HepG2 (cell line): ENCODE results near the gene ZNF341. TPM values are rescaled to one million over a fixed set of nuclear protein-coding genes. Genes with fewer than 3 reads are reported as not detected.

ENCODE experiments used
- ATF5 ChIP-seq: sonication (generic); formaldehyde crosslinking; IDR thresholded peaks from 2 replicates; pipeline ENCODE4 v1.4.0; 2020; ENCODE audit warnings: mild to moderate bottlenecking, low read depth, missing genetic modification reagents
- CEBPB ChIP-seq: IDR thresholded peaks from 2 replicates; pipeline ENCODE4 v1.6.1; 2011; ENCODE audit warnings: low read depth, low read length, improper control_type of control experiment, borderline replicate concordance
- ETV5 ChIP-seq: IDR thresholded peaks from 2 replicates; pipeline ENCODE4 v1.6.1; 2018; ENCODE audit warnings: missing biosample characterization, missing genetic modification reagents, inconsistent platforms, borderline replicate concordance
- IKZF4 ChIP-seq: sonication (generic); formaldehyde crosslinking; IDR thresholded peaks from 2 replicates; pipeline ENCODE4 v1.5.1; 2020; ENCODE audit warnings: borderline replicate concordance, mild to moderate bottlenecking, low read depth, missing genetic modification reagents; ENCODE audit errors: not compliant biosample characterization
- KDM4B ChIP-seq: sonication (generic); formaldehyde crosslinking; IDR thresholded peaks from 2 replicates; pipeline ENCODE4 v1.4.0; 2020; ENCODE audit warnings: missing genetic modification reagents
- MAFG ChIP-seq: sonication (generic); formaldehyde crosslinking; IDR thresholded peaks from 2 replicates; pipeline ENCODE4 v1.5.1; 2020; ENCODE audit warnings: mild to moderate bottlenecking, missing genetic modification reagents
- MXD4 ChIP-seq: IDR thresholded peaks from 2 replicates; pipeline ENCODE4 v1.6.1; 2016; ENCODE audit warnings: mild to moderate bottlenecking, missing biosample characterization, missing genetic modification reagents
- PHB2 ChIP-seq: fragments of 450-650 bp; IDR thresholded peaks from 2 replicates; pipeline ENCODE4 v1.6.1; 2018; ENCODE audit not compliant: partially characterized antibody
- ZFP1 ChIP-seq: IDR thresholded peaks from 2 replicates; pipeline ENCODE4 v1.6.1; 2016
- ZNF121 ChIP-seq: sonication (generic); formaldehyde crosslinking; IDR thresholded peaks from 2 replicates; pipeline ENCODE4 v1.5.0; 2020; ENCODE audit warnings: mild to moderate bottlenecking, missing genetic modification reagents
- ZNF672 ChIP-seq: sonication (generic); formaldehyde crosslinking; IDR thresholded peaks from 2 replicates; pipeline ENCODE4 v1.8.1; 2022; ENCODE audit warnings: missing genetic modification reagents
- ZNF883 ChIP-seq: sonication (generic); formaldehyde crosslinking; IDR thresholded peaks from 2 replicates; pipeline ENCODE4 v1.5.1; 2020; ENCODE audit warnings: mild to moderate bottlenecking, missing genetic modification reagents; ENCODE audit errors: not compliant biosample characterization
- polyA plus RNA-seq, 8 experiments: library from polyadenylated mRNA; depleted of rRNA in 3 of 8; stranded (reverse) in 7 of 8; unstranded in 1 of 8; fragments of >200 nt; fragmentation: Illumina TruSeq in 4 of 8; extraction: Trizol in 4 of 8; gene quantifications; 2 replicates each; pipeline versions ENCODE4 v1.2.1 to v1.2.3, GENCODE V29; 2011 to 2016; ENCODE audit warnings: low read depth in 4 of 8, missing spikeins in 1 of 8, mixed read lengths in 1 of 8; ENCODE audit not compliant: insufficient read depth in 1 of 8
- total RNA-seq, 5 experiments: library from RNA; depleted of rRNA; stranded (reverse); fragments of >200 nt; fragmentation: Illumina TruSeq; extraction: Trizol; gene quantifications; 2 replicates each; pipeline ENCODE4 v1.2.3, GENCODE V29; 2016; ENCODE audit warnings: low read depth in 1 of 5
- TF ChIP-seq, protein P1 (sequence below): IDR thresholded peaks from 2 replicates; pipeline ENCODE4 v1.6.1; 2016; ENCODE audit warnings: mild to moderate bottlenecking, missing biosample characterization, missing genetic modification reagents
- TF ChIP-seq, protein P2 (sequence below): sonication (generic); formaldehyde crosslinking; IDR thresholded peaks from 2 replicates; pipeline ENCODE4 v1.8.0; 2022; ENCODE audit warnings: mild to moderate bottlenecking, missing genetic modification reagents

The ZNF341 gene
- total and polyA plus RNA-seq, 2 of the 13 experiments (the other 11 are each of a cell fraction or from before 2014, with no cell fraction given): 1.1 to 2.2 TPM

DNA sequence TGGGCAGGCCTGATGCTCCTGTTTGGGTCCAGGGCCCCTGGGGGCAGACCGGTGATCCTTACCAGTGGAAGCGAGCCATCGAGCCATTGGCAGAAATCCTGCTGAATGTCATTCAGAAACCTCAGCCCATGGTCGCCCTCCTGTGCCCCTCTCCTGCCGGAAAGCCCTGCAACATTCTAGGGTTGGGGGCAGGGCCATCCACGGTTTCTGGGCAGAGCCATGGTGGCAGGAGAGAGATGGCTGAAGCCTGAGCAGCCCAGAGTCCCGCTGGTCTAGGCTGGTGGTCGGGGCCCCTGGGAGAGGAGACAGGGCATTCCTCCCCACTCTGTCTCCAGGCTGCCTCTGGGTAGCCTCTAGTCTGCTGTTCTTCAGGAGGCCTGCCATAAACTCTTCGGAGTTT lies 59.7 kb downstream of the ZNF341 start (continued):
- TF ChIP-seq MAFG (CRISPR knock-in tag): 0 out of 2 replicates have a peak, but pooled peaks have one; percentile 3
- no peak for TF ChIP-seq PHB2
- peak; percentile 16 for TF ChIP-seq ZNF883 (CRISPR knock-in tag)
- TF ChIP-seq ZNF672 (CRISPR knock-in tag): no peak
- TF ChIP-seq ZFP1 (CRISPR knock-in tag): no peak
- TF ChIP-seq ETV5: no peak
- TF ChIP-seq ZNF121: no peak
- no peak for TF ChIP-seq IKZF4
- TF ChIP-seq ATF5 (CRISPR knock-in tag): 0 out of 2 replicates have a peak, but pooled peaks have one; percentile 19
- TF ChIP-seq MXD4 (CRISPR knock-in tag): no peak
- no peak for TF ChIP-seq KDM4B (CRISPR knock-in tag)
- TF ChIP-seq CEBPB: no peak
- TF ChIP-seq, protein P1, sequence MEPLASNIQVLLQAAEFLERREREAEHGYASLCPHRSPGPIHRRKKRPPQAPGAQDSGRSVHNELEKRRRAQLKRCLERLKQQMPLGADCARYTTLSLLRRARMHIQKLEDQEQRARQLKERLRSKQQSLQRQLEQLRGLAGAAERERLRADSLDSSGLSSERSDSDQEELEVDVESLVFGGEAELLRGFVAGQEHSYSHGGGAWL (CRISPR knock-in tag): peak; percentile 8; the same call in 1 of the 2 replicates
- TF ChIP-seq, protein P2, sequence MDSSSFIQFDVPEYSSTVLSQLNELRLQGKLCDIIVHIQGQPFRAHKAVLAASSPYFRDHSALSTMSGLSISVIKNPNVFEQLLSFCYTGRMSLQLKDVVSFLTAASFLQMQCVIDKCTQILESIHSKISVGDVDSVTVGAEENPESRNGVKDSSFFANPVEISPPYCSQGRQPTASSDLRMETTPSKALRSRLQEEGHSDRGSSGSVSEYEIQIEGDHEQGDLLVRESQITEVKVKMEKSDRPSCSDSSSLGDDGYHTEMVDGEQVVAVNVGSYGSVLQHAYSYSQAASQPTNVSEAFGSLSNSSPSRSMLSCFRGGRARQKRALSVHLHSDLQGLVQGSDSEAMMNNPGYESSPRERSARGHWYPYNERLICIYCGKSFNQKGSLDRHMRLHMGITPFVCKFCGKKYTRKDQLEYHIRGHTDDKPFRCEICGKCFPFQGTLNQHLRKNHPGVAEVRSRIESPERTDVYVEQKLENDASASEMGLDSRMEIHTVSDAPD: no peak
